Stimulated activated CD8-positive, alpha-beta memory T cell treated with anti-CD3 and anti-CD28 coated beads, Interleukin-15, amount 100 ng/mL, for 4 hours (primary cell): ENCODE data around the gene CCDC97.
A peak's percentile ranks its signal among the peaks of the same experiment; 100 is the strongest.

Source experiments
- DNase-seq, 2 donors: peaks; one replicate each; pipeline ENCODE4 v3.0.0-alpha.2; 2020; ENCODE audit warnings: low read depth in 2 of 2

The CCDC97 gene

GRCh38 chr19:41320185-41320518 is 10.2 kb downstream of the CCDC97 start:
- no peak for DNase-seq

- no peak for DNase-seq
Observed at GRCh38 chr19:41320568-41320967, 10.6 kb downstream of the CCDC97 start.

- DNase-seq, result no peak
Observed at GRCh38 chr19:41321204-41321599, 11.2 kb downstream of the CCDC97 start.

GRCh38 chr19:41321600-41322270 is 11.8 kb downstream of the CCDC97 start:
- no peak for DNase-seq

- no peak for DNase-seq
Observed at GRCh38 chr19:41322451-41322850, 12.5 kb downstream of the CCDC97 start.

- DNase-seq, result no peak
Observed at GRCh38 chr19:41323023-41323422, 13.1 kb downstream of the CCDC97 start.

- no peak for DNase-seq
Observed at GRCh38 chr19:41323430-41324125, 13.6 kb downstream of the CCDC97 start.

- no peak for DNase-seq
Observed at GRCh38 chr19:41324231-41324702, 14.3 kb downstream of the CCDC97 start.

- no peak for DNase-seq
Observed at GRCh38 chr19:41324921-41325639, 15.1 kb downstream of the CCDC97 start.

GRCh38 chr19:41325640-41325946 is 15.6 kb downstream of the CCDC97 start:
- no peak for DNase-seq

- DNase-seq, result no peak
Observed at GRCh38 chr19:41325947-41326706, 16.2 kb downstream of the CCDC97 start.

- DNase-seq, result no peak
Observed at GRCh38 chr19:41327076-41327575, 17.2 kb downstream of the CCDC97 start.

- DNase-seq, result peak; percentile 79 to 86
Observed at GRCh38 chr19:41327576-41328156, 17.7 kb downstream of the CCDC97 start.

- no peak for DNase-seq
Observed at GRCh38 chr19:41328157-41328841, 18.3 kb downstream of the CCDC97 start.

- no peak for DNase-seq
Observed at GRCh38 chr19:41328842-41329225, 18.9 kb downstream of the CCDC97 start.

GRCh38 chr19:41330481-41330880 is 20.5 kb downstream of the CCDC97 start:
- DNase-seq, result no peak

- DNase-seq, result no peak
Observed at GRCh38 chr19:41330946-41331678, 21.1 kb downstream of the CCDC97 start.

GRCh38 chr19:41332000-41332399 is 22.0 kb downstream of the CCDC97 start:
- no peak for DNase-seq

- DNase-seq, result no peak
Observed at GRCh38 chr19:41332468-41332867, 22.5 kb downstream of the CCDC97 start.

GRCh38 chr19:41334793-41335192 is 24.8 kb downstream of the CCDC97 start:
- no peak for DNase-seq
